ENCODE results near the gene ZNF48.

Gene ZNF48

GRCh38 chr16:30407804-30408534 lies 12.7 kb downstream of the ZNF48 start:
- DNase-seq (ENCODE audit: low spot score), result no peak

DNA sequence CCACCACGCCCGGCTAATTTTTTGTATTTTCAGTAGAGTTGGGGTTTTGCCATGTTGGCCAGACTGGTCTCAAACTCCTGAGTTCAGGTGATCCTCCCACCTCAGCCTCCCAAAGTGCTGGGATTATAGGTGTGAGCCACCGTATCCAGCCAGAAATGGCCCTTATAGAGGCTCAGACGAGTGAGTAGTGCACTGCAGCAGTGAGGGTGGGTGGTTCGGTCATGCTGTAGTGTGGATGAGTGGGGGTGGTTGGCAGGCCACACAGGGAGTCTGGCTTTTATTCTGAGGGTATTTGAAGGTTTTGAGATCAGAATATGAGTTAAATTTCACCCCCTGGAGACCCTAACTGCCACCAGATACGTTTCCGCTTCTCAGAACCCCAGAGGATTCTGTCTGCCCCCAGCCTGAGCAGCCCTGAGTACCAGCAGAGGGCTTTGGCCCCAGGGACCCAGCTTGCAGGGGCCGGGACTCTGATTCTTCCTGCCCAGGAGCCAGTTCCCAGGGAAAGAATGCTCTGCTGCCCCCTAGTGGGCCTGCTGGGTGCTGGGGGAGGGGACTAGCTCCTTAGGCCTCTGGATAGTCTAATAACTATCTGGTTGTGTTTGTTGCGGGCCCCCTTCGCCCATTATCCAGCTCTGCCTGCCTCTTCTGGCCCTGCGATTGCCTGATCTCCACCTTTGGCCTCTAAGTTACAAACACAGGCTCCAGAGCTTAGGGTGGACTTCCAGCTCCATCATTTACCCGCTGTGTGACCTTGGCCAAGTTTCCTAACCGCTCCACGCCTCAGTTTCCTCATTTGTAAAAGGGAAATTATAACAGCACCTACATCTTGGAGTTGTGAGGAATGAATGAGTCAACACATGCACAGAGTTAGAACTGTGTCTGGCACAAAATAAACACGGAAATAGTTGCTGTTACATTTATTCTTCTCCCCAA lies 14.2 kb downstream of the ZNF48 start:
- DNase-seq (ENCODE audit: low spot score), result peak; percentile 93

DNA sequence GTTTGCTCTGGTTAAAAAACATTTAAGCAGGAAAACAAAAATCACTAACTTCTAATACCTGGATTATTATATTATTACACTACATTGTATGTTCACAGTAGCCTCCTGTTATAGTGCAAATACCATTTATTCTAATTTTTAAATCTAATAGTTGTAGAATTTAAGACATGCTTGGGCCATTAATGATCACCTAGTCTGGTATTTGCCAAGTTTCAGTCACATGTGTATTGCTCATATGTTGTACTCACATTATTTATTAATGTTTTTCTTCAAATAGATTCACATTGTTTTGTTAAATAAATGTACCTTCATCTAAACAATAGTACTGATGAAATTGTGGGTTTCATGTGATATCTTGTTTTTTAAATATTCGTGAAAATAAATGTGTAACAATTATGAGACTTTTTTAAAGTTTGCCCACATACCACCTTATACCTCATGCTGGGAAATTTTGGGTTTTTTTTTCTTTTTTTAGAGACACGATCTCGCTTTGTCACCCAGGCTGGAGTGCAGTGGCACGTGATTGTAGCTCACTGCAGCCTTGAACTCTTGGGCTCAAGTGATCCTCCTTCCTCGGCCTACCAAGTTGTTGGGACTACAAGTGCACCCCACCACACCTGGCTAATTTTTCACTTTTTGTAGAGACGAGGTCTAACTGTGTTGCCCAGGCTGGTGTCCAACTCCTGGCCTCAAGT lies 18.0 kb downstream of the ZNF48 start:
- no peak for DNase-seq (ENCODE audit: low spot score)

GRCh38 chr16:30414159-30414558 lies 18.9 kb downstream of the ZNF48 start:
- no peak for DNase-seq (ENCODE audit: low spot score)

GRCh38 chr16:30416047-30416603 lies 20.9 kb downstream of the ZNF48 start:
- no peak for DNase-seq (ENCODE audit: low spot score)

DNA sequence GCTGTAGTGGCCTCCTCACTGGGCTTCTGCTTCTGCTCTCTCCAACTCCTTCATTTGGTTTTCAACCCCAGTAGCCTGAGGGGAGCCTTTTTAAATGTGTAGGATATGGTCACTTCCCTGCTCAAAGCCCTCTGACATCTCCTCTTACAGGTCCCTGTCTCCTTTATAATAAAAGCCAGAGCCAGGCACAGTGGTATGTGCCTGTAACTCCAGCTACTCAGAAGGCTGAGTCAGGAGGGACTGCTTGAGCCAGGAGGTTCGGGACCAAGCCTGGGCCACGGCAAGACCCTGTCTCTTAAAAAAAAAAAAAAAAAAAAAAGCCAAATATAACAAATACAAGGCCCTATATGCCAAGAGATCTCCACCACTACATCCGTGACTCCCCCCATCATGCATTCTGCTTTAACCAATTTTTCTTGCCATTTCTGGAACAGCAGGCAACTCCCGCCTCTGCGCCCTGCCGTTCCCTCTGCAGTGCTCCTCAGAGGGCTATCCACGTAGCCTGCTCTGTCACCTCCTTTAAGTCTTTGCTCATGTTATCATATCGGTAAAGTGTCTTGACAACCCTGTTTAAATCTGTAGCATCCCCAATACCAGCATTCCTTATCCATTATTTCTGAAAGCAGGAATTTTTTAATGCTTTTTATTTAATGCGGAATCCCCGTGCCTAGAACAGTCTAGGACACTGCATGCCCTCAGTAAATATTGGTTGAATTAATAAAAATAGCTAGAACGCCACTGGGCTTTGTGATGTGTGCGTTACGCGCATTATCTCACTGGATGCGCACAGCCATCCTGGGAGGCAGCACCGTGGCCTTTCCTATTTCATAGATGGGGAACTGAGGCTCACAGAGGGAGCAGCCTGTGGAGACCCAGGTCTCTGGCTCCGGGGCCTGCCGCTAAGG lies 21.7 kb downstream of the ZNF48 start:
- no peak for DNase-seq (ENCODE audit: low spot score)

DNA sequence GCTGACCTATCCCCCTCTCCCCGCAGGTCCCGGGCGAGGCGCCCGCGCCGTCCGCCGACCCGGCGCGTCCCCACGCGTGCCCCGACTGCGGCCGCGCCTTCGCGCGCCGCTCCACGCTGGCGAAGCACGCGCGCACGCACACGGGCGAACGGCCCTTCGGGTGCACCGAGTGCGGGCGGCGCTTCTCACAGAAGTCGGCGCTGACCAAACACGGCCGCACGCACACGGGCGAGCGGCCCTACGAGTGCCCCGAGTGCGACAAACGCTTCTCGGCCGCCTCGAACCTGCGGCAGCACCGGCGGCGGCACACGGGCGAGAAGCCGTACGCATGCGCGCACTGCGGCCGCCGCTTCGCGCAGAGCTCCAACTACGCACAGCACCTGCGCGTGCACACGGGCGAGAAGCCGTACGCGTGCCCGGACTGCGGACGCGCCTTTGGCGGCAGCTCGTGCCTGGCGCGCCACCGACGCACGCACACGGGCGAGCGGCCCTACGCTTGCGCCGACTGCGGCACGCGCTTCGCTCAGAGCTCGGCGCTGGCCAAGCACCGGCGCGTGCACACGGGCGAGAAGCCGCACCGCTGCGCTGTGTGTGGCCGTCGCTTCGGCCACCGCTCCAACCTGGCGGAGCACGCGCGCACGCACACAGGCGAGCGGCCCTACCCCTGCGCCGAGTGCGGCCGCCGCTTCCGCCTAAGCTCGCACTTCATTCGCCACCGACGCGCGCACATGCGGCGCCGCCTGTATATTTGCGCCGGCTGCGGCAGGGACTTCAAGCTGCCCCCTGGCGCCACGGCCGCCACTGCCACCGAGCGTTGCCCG lies 22.5 kb downstream of the ZNF48 start:
- DNase-seq (ENCODE audit: low spot score), result peak; percentile 91

DNA sequence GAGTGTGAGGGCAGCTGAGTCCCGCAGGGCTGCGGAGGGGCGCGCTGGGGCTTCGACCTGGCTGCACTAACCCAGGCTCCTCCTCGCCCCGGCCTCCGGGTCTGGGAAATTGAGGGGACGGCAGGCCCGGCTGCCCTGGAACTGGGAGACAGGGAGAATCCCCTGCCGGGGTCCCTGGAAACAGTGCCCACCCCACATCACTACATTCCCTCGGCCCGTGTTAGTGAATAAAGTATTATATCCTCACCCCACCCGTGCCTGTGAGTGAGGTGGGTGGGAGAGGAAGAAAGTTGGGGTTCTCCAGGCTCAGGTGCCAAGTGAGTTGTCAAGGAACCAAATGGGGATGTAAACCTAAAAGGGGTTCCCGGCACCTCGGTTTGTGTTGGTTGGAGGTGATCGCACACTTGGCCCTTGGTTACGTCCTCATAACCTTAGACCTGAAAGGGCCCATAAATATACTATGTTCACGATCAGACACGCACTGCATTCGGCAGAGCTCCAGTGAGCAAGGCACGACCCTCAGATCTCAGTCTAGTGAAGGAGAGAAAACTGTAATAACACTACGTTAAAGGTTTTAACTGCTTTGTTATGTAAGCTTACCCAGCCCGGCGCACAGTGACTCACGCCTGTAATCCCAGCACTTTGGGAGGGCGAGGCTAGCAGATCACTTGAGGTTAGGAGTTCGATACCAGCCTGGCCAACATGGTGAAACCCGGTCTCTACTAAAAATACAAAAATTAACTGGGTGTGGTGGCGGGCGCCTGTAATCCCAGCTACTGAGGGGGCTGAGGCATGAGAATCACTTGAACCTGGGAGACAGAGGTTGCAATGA lies 23.3 kb downstream of the ZNF48 start:
- no peak for DNase-seq (ENCODE audit: low spot score)

DNA sequence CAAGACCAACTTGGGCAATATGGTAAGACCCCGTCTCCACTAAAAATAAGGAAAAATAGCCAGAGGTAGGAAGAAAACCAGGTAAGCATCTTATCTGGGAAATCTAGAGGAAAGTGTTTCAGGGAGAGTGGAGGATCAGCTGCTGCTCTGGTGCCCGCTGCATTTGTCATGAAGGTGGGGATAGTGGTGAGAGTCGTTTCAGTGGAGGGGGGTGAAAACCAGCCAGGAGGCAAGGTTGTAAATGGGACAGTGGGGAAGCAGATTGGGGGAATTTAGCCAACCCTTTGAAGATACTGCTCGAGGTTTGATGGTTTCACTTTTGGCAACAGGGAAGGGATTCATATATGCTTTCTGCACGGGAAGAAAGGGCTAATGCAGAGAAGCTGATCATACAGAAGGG lies 25.8 kb downstream of the ZNF48 start:
- no peak for DNase-seq (ENCODE audit: low spot score)

GRCh38 chr16:30428055-30428454 lies 32.8 kb downstream of the ZNF48 start:
- no peak for DNase-seq (ENCODE audit: low spot score)

GRCh38 chr16:30429418-30429677 lies 34.1 kb downstream of the ZNF48 start:
- DNase-seq (ENCODE audit: low spot score), result no peak

DNA sequence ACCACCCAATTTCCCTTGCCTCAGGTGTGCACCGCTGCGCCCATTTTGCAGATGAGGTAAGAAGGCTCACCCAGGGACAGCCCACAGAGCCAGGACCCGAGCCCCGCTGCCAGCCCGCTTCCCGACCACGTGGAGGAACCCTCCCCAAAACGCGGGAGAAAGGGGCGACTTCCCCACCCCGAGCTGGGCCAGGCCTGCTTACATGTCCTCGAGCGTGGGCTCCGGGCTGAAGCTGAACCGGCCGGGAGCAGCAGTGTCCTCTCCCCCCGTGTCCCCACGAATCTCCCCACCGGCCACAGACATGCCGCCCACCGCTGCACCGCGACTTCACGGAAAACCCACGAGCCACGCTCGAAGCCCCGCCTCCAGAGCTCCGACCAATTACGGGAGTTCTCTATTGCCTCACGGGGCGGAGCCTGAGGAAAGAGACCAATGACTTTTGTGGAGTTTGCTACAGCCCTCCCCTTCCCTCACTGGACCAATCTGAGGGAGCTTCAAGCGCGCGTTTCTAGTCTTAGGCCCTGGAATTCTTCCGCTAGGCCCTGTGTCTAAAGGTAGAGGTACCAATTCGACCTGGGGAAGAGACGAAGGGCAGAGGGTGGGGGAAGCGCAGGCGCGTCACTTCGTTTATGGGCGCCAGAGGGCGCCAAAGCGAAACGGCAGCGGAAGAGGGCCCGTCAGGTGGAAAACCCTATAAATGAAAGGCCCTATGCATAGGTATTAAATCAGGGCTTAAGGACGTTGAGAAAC lies 34.6 kb downstream of the ZNF48 start, which contains the start of gene DCTPP1:
Gene DCTPP1, minus strand, starts transcription at position 353 of the 750 bp plus-strand sequence. Its CDS starts 50 bp downstream, at position 303.
- peak; percentile 92 for DNase-seq (ENCODE audit: low spot score)

- no peak for DNase-seq (ENCODE audit: low spot score)
Observed at GRCh38 chr16:30430428-30430970, 35.3 kb downstream of the ZNF48 start.

DNA sequence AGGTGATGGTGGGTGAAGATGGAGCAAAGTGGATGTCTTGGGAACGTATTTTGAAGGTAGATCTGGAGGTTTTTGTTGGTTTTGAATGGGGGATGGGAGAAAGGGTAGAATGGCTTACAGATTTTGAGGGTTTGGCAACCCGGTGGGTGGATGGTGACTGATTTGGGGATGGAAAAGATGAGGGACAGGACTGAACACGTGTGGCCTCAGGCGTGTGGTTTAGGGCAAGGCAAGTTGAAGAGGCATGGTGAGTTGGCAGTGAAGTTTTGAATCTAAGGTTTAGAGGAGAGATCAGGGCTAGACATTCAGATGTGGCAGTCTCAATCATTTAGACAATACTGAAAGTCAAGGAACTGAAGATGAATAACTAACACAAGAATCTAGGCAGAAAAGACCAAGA lies 39.6 kb downstream of the ZNF48 start:
- no peak for DNase-seq (ENCODE audit: low spot score)

- no peak for DNase-seq (ENCODE audit: low spot score)
Observed at GRCh38 chr16:30437511-30438046, 42.4 kb downstream of the ZNF48 start.

DNA sequence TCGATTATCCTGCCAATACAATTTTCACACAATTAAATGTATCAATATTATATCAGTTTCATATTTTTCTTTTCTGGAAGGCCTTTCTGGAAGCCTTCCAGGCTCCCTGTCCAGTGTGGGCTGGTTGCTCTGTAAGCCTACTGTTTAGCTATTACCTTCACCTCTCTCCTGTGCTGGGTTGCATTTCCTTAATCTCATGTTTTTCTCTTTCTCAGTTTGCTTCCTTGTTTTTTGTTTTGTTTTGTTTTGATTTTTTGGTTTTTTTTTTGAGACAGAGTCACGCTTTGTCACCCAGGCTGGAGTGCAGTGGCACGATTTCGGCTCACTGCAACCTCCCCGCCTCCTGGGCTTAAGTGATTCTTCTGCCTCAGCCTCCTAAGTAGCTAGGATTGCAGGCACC lies 43.6 kb downstream of the ZNF48 start:
- no peak for DNase-seq (ENCODE audit: low spot score)

GRCh38 chr16:30439720-30440348 lies 44.6 kb downstream of the ZNF48 start:
- no peak for DNase-seq (ENCODE audit: low spot score)

DNA sequence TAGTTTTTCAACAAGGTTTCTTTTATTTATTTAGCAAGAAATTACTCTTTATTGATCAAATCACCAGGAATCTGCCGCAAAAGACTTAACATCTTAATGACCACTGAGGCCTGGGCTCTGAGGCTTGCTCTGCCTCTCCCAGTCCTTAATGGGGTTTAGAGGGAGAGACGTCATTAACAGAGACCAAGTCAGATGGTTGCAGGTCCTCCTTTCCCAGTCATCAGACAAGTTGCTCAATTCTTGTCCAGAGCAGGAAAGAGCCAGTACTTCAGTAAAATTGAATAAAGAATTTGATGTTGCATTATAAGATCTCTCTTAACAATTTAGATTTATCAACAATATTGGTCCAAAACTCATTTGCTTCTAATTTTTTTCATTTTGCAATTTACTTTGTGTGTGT lies 48.4 kb downstream of the ZNF48 start:
- no peak for DNase-seq (ENCODE audit: low spot score)
